GM19193 (cell line): ENCODE data around the gene KDM6A.

ENCODE experiments used
- POLR2A ChIP-seq: IDR thresholded peaks from 4 replicates; pipeline ENCODE4 v1.6.1; 2011; ENCODE audit not compliant: insufficient read depth, insufficient read length; ENCODE audit errors: extremely low read depth

The KDM6A gene

DNA sequence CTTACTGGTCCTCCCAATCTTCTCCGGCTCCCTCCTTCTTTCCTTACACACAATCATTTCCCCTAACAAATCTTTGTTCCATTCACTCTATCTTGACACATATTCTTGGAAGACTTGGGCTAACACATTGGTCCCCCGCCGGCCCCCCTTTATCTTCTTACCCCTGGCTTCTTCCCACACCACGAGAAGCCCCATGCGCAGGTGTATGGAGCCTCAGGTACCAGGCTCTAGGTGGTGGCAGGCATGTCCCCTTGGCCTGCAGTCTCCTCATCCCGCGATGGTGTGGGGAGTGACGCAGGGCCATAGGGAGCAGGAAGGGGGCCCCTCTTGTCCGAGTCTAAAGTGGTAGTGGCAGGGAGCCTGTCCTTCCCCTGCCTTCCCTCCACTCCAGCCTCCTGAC, 277.8 kb downstream of the KDM6A start:
- no peak for TF ChIP-seq POLR2A

- TF ChIP-seq POLR2A = no peak
Observed at GRCh38 chrX:45154033-45154360, 281.0 kb downstream of the KDM6A start.

GRCh38 chrX:45154462-45154861, 281.5 kb downstream of the KDM6A start:
- TF ChIP-seq POLR2A = no peak

GRCh38 chrX:45157647-45158046, 284.7 kb downstream of the KDM6A start:
- TF ChIP-seq POLR2A = no peak
